Stimulated activated CD4-positive, alpha-beta T cell treated with anti-CD3 and anti-CD28 coated beads, TNF-alpha, amount 100 ng/mL, for 4 hours (primary cell): ENCODE data around the gene SIGMAR1.

Experiments used
- DNase-seq, 3 experiments: peaks; one replicate each; pipeline ENCODE4 v3.0.0-alpha.2; 2020; ENCODE audit warnings: low read depth in 3 of 3

The SIGMAR1 gene

GRCh38 chr9:34637356-34638137 lies at the start of gene SIGMAR1:
Gene SIGMAR1 (minus strand): TSS chr9:34637787. CDS start chr9:34637697, 90 bp downstream.
- peak; percentile 89 to 94 (median 92) for DNase-seq

GRCh38 chr9:34686732-34687131 lies 49.1 kb upstream of the SIGMAR1 start:
- no peak for DNase-seq

- no peak for DNase-seq
Measured at GRCh38 chr9:34686231-34686630, 48.6 kb upstream of the SIGMAR1 start.

GRCh38 chr9:34685591-34685990 lies 48.0 kb upstream of the SIGMAR1 start:
- DNase-seq, result no peak

GRCh38 chr9:34684816-34685215 lies 47.2 kb upstream of the SIGMAR1 start:
- no peak for DNase-seq

GRCh38 chr9:34684145-34684544 lies 46.6 kb upstream of the SIGMAR1 start:
- peak in 1 of 3 experiments; percentile 4 for DNase-seq

GRCh38 chr9:34675869-34676268 lies 38.3 kb upstream of the SIGMAR1 start:
- DNase-seq, result no peak

GRCh38 chr9:34675048-34675714 lies 37.6 kb upstream of the SIGMAR1 start:
- DNase-seq, result peak; percentile 29 to 42 (median 30)

GRCh38 chr9:34674440-34674839 lies 36.9 kb upstream of the SIGMAR1 start:
- no peak for DNase-seq

- no peak for DNase-seq
Measured at GRCh38 chr9:34671307-34671706, 33.7 kb upstream of the SIGMAR1 start.

- no peak for DNase-seq
Measured at GRCh38 chr9:34669809-34670562, 32.4 kb upstream of the SIGMAR1 start.

- DNase-seq, result peak; percentile 64 to 84 (median 84)
Measured at GRCh38 chr9:34665381-34666250, 28.0 kb upstream of the SIGMAR1 start.

GRCh38 chr9:34665067-34665380 lies 27.4 kb upstream of the SIGMAR1 start:
- DNase-seq, result no peak

GRCh38 chr9:34664281-34665066 lies 26.9 kb upstream of the SIGMAR1 start:
- DNase-seq, result peak in 2 of 3 experiments; percentile 38 to 49

GRCh38 chr9:34663303-34663605 lies 25.7 kb upstream of the SIGMAR1 start:
- DNase-seq, result no peak

GRCh38 chr9:34662526-34663302 lies 25.1 kb upstream of the SIGMAR1 start, which contains the start of gene CCL27:
Gene CCL27 (minus strand): TSS chr9:34662657. CDS start chr9:34662633, 24 bp downstream.
- DNase-seq, result no peak

- DNase-seq, result no peak
Measured at GRCh38 chr9:34659592-34660253, 22.1 kb upstream of the SIGMAR1 start.

GRCh38 chr9:34658461-34658860 lies 20.9 kb upstream of the SIGMAR1 start:
- no peak for DNase-seq

GRCh38 chr9:34656992-34657391 lies 19.4 kb upstream of the SIGMAR1 start:
- no peak for DNase-seq

- no peak for DNase-seq
Measured at GRCh38 chr9:34655394-34655793, 17.8 kb upstream of the SIGMAR1 start.
